ENCODE results near the gene CYP2A6.
"Not testable (repeated sequence)": the region's sequence is repeated elsewhere in the genome, so short reads cannot be mapped to it uniquely, and the experiment has no call there.

- not testable (repeated sequence) for TF ChIP-seq CTCF (IDR thresholded peaks at IDR 0.05); TEAD4 (IDR thresholded peaks at IDR 0.05; ENCODE audit: borderline replicate concordance, insufficient read depth); RFX5 (IDR thresholded peaks at IDR 0.05; ENCODE audit: low read length); MAX (IDR thresholded peaks at IDR 0.05; ENCODE audit: low read depth); EP300 (IDR thresholded peaks at IDR 0.05; ENCODE audit: borderline replicate concordance in 1 of 2, low read depth in 1 of 2, low read length in 1 of 2); FOXM1 (IDR thresholded peaks at IDR 0.05; ENCODE audit: low read depth); POLR2AphosphoS5 (IDR thresholded peaks at IDR 0.05; ENCODE audit: low read depth, low read length); NFIC (IDR thresholded peaks at IDR 0.05; ENCODE audit: borderline replicate concordance); JUND (IDR thresholded peaks at IDR 0.05); USF2 (IDR thresholded peaks at IDR 0.05; ENCODE audit: borderline replicate concordance, low read depth, low read length); RXRA (IDR thresholded peaks at IDR 0.05; ENCODE audit: borderline replicate concordance, low read depth)
Measured at GRCh38 chr19:40843653-40844052, 6.6 kb downstream of the CYP2A6 start.

Measured in SK-N-SH (cell line).